GM21360 (cell line): ENCODE results near the gene USP20.
A peak's percentile ranks its signal among the peaks of the same experiment; 100 is the strongest.
"Not testable (repeated sequence)": the region's sequence is repeated elsewhere in the genome, so short reads cannot be mapped to it uniquely, and the experiment has no call there.

Experiments used
- ATAC-seq: cut with Tn5 transposase; IDR thresholded peaks from one replicate; pipeline ENCODE4 v1.9.1; 2021; ENCODE audit warnings: mild to moderate bottlenecking, moderate library complexity; ENCODE audit not compliant: unreplicated experiment

Gene USP20

GRCh38 chr9:129835128-129835859 is at the start of gene USP20, which contains the start of gene C9orf78:
USP20 (plus strand) TSS chr9:129835458; CDS start chr9:129852556, 17,098 bp downstream.
C9orf78 (minus strand) TSS chr9:129835275; CDS start chr9:129835221, 54 bp downstream.
- peak; percentile 91 for ATAC-seq

- no peak for ATAC-seq
Measured at GRCh38 chr9:129785866-129786265, 49.4 kb upstream of the USP20 start.

- no peak for ATAC-seq
Measured at GRCh38 chr9:129786481-129786880, 48.8 kb upstream of the USP20 start.

DNA sequence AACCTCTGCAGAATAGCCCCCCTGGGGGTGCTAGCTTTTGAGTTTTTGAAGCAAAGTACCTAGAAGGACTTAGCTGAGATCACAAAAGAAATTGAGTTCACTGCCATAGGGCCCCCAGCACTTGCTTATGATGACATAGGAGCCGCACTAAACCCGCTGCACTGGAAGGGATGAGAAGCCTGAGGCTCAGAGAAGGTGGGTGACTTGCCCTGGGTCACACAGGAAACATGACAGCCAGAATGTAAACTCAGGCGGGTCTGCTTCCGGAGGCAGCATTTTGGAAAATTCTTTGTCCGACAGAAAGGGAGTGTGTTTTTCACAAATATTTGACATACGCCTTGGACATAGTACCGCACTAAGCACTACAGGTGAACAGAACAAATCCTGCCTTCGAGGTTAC is 40.7 kb upstream of the USP20 start:
- no peak for ATAC-seq

GRCh38 chr9:129796029-129796428 is 39.2 kb upstream of the USP20 start:
- ATAC-seq = not testable (repeated sequence)

GRCh38 chr9:129798973-129799372 is 36.3 kb upstream of the USP20 start:
- ATAC-seq = no peak

DNA sequence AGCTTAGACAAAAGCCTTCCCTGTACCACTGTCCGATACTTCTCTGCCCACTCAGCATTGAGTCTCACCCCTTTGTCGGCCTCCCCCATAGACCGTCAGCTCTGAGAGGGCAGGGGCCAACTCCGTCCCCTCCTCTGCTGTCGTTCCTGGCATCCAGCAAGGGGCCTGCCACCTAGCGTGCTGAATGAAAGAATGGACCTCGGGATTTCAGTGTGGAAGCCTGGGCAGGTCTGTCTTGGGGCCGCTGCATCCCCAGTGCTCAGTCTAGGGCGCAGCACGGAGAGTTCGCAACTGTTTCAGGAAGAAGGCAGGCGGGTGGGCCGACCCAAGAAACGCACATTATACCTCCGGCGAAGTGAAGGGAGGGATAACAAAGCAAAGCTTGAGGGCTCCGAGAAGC is 33.8 kb upstream of the USP20 start:
- no peak for ATAC-seq

DNA sequence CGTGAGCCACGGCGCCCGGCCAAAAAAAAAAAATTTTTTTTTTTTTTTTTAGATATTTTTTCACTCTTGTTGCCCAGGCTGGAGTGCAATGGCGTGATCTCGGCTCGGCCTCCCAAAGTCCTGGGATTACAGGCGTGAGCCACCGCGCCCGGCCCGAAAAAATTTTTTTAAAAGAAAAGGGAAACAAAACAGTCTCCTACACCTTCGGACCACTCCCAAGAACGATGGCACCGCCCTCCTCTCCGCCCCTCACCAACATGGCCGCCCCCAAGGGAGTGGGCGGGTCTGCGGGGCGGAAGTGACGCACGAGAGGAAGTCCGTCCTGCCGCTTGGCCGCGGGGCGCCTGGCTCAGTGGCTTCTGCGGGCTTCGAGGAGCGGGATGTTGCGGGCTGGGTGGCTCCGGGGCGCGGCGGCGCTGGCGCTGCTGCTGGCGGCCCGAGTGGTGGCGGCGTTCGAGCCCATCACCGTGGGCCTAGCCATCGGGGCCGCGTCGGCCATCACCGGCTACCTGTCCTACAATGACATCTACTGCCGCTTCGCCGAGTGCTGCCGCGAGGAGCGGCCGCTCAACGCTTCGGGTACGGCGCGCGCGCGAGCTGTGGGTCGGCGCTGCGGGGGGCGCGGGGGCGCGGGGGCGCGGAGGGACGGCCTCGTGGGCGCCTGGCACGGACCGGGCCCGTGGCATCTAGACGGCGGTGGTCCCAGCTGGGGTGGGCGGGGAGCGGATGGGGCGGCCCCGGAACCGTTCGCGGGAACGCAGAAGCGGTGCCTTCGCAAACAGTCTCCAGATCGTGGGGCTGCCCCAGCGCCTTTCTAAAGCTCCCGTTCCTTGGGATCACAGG is 32.2 kb upstream of the USP20 start, which contains the start of gene TOR1B:
Gene TOR1B (plus strand): TSS at position 352 of the 843 bp plus-strand sequence. CDS start 29 bp downstream, at position 381.
- ATAC-seq = peak; percentile 82

DNA sequence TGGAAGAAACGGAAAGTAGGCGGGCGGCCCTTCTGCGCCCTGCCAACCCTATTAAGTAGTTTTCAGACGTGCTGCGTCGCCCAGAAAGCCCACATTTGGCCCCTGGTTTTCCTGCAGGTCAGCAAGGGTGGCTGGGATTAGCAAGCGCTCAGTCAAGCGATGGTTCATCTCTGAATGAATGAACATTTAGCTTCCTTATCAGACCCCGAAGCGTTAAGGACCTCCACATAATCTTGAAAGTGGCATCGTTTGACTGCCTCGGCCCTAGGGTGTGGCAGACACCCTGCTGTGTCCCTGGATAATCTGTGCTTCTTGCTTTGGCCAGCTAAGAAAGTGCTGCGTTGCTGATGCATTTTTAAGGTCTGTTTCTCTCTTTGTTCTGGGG is 31.6 kb upstream of the USP20 start:
- no peak for ATAC-seq

DNA sequence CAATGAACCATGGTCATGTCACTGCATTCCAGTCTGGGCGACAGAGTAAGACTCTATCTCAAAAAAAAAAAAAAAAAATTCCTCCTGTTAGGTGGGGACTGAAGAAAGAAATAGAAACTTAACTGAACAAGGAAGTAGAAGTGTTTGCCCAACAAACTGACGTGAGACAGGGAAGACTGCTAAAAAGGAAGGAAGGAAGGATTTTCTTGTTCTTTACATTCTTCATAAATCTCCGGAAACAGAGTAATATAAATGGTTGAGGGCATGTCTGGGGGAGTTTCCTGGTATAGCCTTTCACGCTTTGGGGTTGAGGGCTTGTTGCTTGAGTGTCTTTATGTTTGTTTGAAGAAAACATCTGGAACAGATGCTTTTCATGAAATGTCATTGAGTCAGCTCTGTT is 29.2 kb upstream of the USP20 start:
- ATAC-seq = no peak

DNA sequence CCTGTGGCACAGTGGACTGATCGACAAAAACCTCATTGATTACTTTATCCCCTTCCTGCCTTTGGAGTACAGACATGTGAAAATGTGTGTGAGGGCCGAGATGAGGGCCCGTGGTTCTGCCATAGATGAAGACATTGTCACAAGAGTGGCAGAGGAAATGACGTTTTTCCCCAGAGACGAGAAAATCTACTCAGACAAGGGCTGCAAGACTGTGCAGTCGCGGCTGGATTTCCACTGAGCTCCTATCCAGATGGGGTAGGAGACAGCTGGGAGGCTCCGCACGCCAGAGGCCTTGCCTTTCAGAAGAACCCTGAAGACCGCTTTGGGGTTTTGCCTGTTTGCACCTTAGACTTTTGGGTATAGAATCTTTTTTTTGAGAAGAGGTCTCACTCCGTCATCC is 25.9 kb upstream of the USP20 start:
- no peak for ATAC-seq

- no peak for ATAC-seq
Measured at GRCh38 chr9:129810116-129810515, 25.1 kb upstream of the USP20 start.

DNA sequence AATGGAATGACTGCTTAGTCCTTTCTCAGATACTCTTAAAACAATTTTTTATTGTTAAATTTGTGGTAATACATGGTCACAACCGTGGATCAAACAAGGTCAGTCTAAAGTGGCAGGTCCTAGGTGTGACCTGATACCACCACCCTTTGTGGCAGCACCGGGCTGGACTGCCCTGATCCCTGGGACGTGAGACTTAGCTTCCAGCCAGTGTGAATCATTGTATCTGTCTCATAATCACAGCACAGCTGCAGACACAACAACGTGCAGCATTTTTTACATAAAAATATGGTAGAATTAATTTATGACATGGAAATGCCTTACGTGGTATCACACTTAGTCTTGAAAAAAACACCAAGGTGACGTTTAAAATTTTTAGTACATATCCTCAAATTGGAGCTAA is 24.5 kb upstream of the USP20 start:
- no peak for ATAC-seq

DNA sequence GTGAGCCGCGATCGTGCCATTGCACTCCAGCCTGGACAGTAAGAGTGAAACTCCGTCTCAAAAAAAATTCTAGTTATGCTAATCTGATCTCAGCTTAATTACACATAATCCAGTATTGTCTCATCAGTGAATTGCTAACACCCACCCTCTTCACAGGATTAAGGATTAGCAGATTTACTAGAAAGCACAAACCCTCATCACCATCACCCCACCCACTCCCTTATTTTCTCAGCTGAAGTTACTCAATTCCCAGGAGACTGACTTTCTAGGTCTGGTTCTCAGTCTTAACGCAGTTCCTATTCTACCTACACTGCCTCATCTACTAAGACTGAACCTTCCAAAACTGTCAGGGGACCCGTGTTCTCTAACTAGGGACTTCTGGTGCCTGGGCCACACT is 23.3 kb upstream of the USP20 start:
- ATAC-seq = no peak

DNA sequence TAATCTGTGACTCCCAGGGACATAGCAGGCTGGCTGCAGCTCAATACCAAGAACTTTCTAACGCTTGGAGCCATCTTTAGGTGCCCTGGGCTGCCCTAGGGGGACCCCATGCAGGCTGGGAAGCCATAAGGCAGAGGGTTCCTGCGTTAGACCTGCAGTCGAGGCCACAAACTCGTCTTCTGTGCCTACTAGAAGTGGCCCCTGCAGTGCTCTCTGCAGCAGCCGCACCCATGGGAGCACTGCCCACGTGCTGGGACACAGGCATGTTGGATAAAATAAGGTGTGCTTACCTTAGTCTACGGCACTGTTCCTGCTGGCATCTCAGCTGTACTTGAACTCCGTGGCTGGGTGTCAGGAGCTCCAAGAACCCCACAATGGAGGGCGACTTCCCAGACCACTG is 22.9 kb upstream of the USP20 start:
- ATAC-seq = no peak

DNA sequence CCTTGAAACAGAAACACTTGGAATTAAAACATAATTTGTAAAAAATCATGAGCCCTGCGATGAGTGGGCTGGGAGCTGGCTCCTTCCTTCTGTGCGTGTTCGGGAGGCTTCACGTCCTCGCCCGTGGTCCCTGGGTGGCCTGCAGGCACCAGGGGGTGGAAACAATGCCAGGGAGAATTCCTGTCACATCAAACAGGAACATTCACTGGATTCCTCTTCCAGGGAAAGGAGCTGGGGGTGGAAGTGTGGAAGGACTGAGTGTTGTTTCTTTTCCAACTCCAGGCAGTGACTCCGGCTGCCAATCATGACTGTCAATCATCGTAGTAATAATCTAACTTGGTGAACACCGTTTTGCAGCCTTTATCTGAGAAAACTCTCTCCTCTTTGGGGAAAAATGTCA is 21.6 kb upstream of the USP20 start:
- no peak for ATAC-seq

- ATAC-seq = no peak
Measured at GRCh38 chr9:129814432-129815223, 20.6 kb upstream of the USP20 start.

- ATAC-seq = no peak
Measured at GRCh38 chr9:129815278-129815677, 20.0 kb upstream of the USP20 start.

DNA sequence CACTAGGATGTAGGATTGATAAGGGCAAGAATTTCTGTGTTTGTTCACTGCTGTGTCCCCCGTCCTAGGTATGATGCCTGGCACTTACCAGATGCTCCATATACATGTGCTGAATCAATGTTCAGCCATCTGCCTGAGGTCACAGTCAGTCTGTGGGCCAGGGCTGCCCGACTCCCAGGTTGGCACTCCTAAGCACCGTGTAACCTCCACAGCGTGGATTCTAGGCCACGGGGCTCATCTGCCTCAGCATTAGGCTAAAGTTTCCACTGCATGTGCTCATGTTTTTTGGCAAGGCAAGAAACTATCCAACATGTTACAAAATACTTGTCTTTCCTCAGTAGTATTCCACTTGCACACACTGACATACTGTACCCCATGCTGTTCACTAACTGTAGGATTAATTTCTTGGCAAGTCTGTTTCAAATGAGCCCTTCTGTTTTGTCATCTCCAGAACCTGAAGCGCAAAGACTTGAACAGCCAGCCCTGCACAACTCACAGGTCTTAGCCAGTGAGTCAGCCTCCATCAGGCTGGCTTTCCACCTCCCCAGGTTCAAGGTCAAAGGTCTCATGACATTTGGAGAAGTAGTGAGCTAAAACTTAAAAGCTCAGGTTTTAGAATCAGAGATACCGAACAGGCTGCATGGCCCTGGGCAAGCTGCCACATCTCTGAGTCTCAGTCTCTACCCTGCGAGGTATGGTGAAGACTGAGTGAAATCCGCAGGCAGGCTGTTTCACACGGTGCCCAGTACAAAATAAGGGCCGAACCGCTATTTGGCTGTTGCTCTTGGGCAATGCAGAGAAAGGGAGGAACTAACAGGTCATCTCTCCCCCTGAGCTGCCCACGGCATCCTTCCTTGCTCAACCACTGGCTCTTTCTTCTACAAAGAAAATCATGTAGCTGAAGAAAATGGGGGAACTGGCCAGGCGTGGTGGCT is 18.5 kb upstream of the USP20 start:
- ATAC-seq = no peak

- no peak for ATAC-seq
Measured at GRCh38 chr9:129822898-129823541, 12.2 kb upstream of the USP20 start.
